GM15510 (cell line): ENCODE results near the gene CUEDC2.

Source experiments
- POLR2A ChIP-seq: IDR thresholded peaks from 3 replicates; pipeline ENCODE4 v1.6.1; 2011; ENCODE audit warnings: borderline replicate concordance; ENCODE audit not compliant: insufficient read length; ENCODE audit errors: extremely low read depth

CUEDC2 gene

GRCh38 chr10:102401735-102402511 lies 30.5 kb downstream of the CUEDC2 start:
- TF ChIP-seq POLR2A: no peak

DNA sequence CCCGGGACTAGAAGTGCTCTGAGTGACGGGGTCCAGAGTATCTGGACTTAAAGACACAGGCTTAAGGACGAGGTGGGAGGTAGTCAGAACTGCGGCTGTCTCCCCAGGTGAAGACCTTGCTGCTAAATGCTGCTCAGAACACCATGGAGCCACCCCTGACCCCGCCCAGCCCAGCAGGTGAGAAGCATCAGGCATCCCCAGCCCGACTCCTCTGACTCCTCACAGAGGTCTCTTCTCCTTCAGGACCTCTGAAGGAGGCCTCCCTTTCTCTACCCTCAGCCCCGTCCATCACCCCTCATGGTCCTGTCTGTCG lies 31.1 kb downstream of the CUEDC2 start:
- no peak for TF ChIP-seq POLR2A

DNA sequence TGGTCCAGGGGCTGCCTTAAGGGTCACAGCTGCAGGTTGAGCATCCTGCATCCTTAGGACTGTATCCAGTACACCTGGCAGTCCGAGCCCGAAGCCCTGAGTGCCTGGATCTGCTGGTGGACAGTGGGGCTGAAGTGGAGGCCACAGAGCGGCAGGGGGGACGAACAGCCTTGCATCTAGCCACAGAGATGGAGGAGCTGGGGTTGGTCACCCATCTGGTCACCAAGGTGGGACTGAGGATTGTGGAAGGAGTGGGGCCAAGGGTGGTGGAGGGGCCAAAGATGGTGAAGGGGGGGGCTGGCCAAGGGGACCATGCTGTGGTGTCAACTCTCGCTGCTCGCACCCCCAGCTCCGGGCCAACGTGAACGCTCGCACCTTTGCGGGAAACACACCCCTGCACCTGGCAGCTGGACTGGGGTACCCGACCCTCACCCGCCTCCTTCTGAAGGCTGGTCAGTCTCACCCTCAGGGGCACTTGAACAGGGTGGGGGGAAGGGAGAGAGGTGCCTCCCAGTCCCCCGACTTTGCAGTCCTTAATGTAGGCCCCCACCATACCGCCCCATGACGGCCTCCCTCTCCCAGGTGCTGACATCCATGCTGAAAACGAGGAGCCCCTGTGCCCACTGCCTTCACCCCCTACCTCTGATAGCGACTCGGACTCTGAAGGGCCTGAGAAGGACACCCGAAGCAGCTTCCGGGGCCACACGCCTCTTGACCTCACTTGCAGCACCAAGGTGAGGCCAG lies 31.6 kb downstream of the CUEDC2 start:
- no peak for TF ChIP-seq POLR2A

- peak; percentile 18 for TF ChIP-seq POLR2A
These were observed 32.3 kb downstream of the CUEDC2 start for GRCh38 chr10:102400076-102400475.

DNA sequence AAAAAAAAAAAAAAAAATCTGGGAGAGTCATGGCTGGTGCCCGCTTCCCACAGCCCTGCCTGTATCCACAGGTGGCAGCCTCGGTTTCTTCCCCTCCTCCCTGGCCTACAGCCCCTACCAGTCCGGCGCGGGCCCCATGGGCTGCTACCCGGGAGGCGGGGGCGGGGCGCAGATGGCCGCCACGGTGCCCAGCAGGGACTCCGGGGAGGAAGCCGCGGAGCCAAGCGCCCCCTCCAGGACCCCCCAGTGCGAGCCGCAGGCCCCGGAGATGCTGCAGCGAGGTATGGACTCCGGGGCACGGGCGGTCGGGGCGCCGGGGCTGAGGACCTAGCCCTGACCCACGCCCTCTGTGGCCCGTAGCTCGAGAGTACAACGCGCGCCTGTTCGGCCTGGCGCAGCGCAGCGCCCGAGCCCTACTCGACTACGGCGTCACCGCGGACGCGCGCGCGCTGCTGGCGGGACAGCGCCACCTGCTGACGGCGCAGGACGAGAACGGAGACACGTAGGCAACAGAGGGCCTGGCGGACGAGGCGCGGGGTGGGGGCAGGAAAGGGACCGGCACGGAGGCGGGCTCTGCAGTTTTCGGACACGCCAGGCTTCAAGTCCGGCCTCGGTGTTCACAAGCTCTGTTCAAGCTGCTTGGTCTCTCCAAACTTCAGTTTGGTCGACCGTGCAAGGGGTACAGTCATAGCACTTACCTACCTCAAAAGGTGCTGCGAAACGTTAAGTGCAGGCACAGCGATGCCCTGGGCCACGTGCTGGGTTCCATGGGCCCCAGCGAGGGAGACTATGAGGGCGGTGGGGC lies 33.0 kb downstream of the CUEDC2 start:
- TF ChIP-seq POLR2A: peak; percentile 53

GRCh38 chr10:102398172-102399020 lies 34.0 kb downstream of the CUEDC2 start:
- TF ChIP-seq POLR2A: no peak

- no peak for TF ChIP-seq POLR2A
These were observed 34.9 kb downstream of the CUEDC2 start for GRCh38 chr10:102397222-102398171.

DNA sequence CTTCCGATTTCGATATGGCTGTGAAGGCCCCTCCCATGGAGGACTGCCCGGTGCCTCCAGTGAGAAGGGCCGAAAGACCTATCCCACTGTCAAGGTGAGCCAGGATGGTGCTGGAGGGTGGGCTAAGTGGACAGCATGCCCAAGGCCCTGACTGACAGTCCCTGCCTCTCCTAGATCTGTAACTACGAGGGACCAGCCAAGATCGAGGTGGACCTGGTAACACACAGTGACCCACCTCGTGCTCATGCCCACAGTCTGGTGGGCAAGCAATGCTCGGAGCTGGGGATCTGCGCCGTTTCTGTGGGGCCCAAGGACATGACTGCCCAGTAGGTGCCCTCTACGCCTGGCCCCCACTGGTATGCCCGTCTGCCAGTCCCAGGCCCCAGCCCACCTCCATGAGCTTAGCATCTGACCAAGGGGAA lies 35.6 kb downstream of the CUEDC2 start:
- TF ChIP-seq POLR2A: no peak

DNA sequence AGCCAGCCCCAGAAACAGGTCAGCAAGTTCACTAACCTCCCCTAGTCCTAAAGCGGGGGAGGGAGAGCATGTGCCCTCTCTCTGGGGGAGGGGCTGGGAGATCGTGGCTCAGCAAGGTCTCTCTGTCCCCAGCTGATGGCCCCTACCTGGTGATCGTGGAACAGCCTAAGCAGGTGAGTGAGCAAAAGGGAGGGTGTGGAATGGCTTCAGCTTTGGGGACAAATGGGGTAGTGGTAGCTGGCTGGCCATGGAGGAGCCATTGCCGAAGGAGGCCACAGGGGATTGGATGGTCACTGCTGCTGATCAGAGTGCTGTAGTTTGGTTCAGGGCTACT lies 36.1 kb downstream of the CUEDC2 start:
- no peak for TF ChIP-seq POLR2A

- TF ChIP-seq POLR2A: peak; percentile 51
These were observed 36.7 kb downstream of the CUEDC2 start, which contains the start of gene NFKB2 for GRCh38 chr10:102395400-102396316. Gene NFKB2 (plus strand): TSS chr10:102395705. CDS start chr10:102395960, 255 bp downstream.

DNA sequence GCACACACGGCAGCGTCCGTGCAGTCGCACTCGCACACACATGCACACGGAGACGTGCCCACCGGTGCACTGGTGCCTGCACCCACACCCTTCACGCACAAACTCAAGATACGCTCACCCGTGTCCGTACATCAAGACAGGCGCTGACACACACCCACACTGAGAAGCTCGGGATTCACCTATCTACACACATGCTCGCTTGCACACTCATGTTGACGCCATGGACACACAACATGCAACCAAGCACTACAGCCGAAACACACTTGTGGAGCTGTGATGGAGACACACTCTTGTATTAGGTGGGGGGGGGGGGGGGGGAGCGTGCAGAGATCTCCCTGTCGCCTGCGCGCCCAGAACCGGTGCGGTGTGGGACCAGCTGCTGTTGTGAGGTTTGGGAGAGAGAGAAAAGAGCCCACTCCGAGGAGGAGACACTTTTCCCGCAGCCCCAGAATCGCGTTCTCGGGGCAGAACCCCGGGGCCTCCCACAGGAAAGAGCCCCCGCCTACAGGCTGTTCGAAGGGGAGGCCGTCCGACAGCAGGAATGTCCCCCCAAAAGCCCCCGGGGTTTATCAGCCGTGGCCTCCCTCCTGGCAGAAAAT lies 37.5 kb downstream of the CUEDC2 start:
- no peak for TF ChIP-seq POLR2A
